GM19452 (cell line): ENCODE data around the gene CCDC181.
"Not testable (repeated sequence)": the region's sequence is repeated elsewhere in the genome, so short reads cannot be mapped to it uniquely, and the experiment has no call there.

Experiments used
- ATAC-seq: cut with Tn5 transposase; IDR thresholded peaks from one replicate; pipeline ENCODE4 v1.9.1; 2021; ENCODE audit not compliant: unreplicated experiment

CCDC181 gene

GRCh38 chr1:169427081-169427641, at the start of gene CCDC181:
TSS of gene CCDC181 (minus strand) at chr1:169427474. CDS start at chr1:169424927, 2,547 bp downstream.
- peak; percentile 61 for ATAC-seq

GRCh38 chr1:169475806-169476387, 48.6 kb upstream of the CCDC181 start:
- no peak for ATAC-seq

- ATAC-seq = no peak
Measured at GRCh38 chr1:169474302-169474995, 47.2 kb upstream of the CCDC181 start.

- no peak for ATAC-seq
Measured at GRCh38 chr1:169473347-169473746, 46.1 kb upstream of the CCDC181 start.

DNA sequence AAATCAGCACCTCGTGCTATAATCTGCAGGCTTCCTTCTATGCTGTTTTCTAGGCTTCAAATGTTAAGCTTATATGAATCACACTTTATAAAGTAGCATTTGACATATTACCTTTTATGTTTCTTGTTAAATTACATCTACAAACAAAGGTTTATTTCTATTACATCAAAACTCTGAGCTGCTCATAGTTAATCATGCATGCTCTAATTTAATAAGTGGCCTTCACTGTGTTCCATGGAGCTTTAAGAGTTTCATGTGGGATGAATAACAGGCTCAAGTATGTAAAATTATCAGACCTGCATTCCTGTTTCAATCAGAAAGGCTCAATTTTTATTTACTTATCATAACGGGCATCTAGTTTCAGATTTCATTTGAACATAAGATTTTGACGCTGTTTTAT, 45.5 kb upstream of the CCDC181 start:
- no peak for ATAC-seq

DNA sequence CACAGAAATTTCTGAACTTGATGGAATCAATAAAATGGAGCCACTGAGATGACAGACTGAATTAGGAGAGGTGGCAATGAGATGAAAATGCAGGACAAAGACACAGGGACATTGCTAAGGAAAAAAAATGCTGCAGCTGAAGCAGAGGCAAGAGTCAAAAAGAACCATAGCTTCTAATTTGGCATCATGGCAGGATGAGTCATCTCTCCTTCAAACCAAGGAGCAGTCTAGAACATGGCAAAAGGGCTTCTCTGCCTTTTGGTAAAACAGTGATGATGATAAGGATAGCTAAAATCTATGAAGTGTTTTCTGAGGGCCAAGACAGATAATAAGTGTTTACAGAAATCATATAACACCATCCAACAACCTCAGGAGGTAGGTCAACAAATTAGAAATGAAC, 41.7 kb upstream of the CCDC181 start:
- no peak for ATAC-seq

DNA sequence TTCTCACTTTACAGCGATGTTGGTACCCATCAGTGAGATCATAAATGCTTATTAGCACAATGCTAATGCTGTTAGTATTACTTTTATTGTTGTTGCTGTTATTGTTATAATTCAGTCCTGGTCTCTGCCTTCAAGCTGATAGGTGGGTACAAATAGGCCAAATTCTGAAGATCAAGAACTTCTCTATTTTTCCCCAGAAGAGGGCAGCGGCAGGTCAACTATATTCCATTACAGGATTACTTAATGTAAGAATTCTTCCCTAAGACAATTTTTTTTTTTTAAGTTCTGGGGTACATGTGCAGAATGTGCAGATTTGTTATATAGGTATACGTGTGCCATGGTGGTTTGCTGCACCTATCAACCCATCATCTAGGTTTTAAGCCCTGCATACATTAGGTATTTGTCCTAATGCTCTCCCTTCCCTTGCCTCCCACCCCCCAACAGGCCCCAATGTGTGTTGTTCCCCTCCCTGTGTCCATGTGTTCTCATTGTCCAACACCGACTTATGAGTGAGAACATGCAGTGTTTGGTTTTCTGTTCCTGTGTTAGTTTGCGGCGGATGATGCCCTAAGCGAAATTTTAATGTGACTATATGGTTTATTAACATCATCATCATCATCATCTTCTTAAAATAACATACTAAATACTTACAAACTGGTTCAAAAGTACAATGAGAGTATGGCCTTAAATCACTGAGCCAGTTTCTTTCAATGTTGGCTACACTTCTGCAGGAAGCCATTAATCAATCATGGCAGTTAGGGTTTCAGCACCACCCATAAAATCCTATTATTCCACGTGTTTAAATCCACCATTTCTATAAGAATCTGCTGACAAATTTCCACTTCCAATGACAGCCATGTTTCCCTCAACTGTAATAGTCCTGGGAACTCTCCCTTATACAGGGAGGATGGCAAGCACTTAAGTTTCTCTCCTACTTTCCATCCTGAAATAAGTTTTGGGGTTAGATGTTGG, 39.3 kb upstream of the CCDC181 start:
- ATAC-seq = no peak

DNA sequence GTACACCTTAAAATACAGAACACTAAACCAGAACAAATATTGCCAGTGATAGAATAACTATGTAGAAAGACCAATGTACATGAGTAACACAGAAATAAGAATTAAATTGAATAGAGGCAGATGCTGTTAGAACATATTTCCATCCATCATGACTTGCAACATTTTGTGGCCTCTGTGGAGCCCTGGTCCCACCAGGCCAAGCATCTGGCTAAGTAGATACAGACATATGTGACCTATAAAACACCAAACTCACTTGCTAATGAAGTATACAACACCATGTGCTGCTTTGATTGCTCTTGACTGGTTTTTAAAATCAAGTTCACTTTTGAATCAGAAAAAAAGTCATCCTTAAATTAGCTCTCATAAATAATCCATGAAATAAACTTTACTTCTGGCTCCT, 38.0 kb upstream of the CCDC181 start:
- no peak for ATAC-seq

- no peak for ATAC-seq
Measured at GRCh38 chr1:169462385-169462784, 35.1 kb upstream of the CCDC181 start.

DNA sequence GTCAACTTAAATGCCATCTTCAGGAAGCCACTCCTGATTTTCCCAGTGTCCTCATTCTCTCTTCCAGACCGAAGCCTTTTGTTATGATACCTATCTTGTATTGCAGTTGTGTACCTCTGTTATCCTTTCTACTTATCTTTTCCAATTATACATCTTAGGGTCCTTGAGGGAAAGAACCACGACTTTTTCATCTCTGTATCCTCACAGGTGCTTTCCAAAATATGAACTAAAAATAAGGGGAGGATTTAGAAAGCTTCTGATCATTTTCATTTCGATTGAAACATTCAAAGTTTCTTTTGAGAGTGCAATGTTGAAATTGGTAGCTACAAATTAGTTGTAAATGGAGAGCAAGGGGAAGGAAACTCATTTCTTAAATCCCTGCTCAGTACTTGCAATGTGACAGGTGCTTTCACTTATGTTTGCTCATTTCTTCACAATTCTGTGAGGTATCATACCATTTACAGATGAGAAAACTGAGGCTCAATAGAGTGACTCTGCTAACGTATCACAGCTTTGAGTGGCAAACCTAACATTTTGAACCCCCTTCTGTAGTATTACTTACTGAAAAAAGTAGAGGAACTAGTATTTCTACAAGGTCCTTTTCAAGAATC, 34.2 kb upstream of the CCDC181 start:
- no peak for ATAC-seq

DNA sequence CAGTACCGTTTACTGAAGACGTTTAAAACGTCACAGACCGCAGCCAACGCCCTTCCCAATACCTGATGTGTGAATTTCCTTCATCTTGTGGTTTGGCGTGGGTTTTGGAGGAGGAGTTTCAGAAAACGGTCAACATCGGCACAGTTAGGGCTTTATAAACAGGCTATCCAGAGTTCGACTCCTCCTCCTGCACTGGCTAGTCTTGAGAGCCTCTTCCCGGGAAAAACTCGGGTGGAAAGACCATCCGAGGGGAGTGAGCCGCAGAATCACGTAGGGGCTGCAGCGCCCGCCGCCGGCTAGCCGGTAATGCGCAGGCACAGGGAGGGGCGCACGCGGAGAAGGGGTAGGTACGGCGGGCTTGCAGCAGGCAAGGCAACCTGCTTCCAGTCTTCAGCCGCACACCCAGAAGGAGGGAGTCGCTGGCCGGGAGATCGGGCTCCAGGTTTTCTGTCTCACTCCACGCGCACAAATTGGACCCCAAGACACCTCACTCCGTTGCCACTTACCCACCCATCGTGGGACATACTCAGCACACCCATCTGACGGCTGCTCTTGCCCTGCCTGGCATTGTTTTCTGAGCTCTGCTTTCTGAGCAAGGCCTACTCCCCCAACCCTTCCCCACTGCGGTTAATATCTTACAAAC, 33.0 kb upstream of the CCDC181 start:
- ATAC-seq = no peak

- ATAC-seq = no peak
Measured at GRCh38 chr1:169457443-169457842, 30.2 kb upstream of the CCDC181 start.

DNA sequence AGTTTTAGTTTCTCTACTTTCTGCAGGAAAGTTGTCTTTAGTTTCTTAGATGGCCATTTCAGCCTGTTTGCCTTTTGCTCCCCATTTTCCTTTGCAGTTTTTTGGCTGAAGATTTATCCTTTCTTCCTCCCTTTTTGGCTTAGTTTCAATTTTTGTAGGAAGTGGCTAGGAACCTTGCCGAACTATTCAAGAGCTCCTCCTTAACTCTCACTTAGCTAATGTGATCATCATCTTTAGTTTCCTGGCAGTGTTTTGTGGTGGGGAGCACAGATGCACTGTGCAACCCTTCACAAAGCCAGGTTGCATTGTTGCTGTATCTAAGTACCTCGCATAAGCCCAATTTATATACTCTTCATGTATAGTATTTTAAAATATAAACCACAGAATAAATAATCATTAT, 28.8 kb upstream of the CCDC181 start:
- no peak for ATAC-seq

- no peak for ATAC-seq
Measured at GRCh38 chr1:169452921-169453320, 25.6 kb upstream of the CCDC181 start.

DNA sequence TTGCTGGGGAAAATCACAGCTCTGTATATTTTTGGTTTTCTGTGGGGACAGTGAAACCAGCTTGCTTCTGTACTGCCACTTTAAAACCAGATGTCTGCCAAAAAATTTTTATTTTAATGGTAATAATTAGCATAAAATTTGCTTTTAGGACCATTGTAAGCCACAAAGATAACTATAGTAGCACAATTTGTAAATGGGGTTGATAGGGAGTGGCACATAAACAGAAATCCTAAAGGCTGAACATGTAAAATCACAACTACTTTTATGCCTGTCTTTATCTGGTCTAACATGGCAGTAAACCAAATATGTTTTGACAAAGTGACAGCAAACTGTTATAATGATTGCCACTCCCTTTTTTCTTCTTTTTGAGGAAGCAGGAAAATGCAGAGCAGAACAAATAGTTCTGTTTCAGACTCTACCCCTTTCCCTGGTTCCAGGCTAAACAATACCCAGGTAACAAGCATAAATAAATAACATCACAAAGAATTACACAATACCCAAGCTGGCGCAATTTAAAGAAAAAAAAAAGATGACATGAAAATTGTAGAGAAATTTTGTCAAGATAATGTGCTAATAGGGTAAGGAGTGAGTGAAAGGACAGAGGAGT, 24.0 kb upstream of the CCDC181 start:
- ATAC-seq = no peak

- ATAC-seq = no peak
Measured at GRCh38 chr1:169443923-169444322, 16.6 kb upstream of the CCDC181 start.

GRCh38 chr1:169426174-169426705, 1.0 kb downstream of the CCDC181 start:
- ATAC-seq = no peak

DNA sequence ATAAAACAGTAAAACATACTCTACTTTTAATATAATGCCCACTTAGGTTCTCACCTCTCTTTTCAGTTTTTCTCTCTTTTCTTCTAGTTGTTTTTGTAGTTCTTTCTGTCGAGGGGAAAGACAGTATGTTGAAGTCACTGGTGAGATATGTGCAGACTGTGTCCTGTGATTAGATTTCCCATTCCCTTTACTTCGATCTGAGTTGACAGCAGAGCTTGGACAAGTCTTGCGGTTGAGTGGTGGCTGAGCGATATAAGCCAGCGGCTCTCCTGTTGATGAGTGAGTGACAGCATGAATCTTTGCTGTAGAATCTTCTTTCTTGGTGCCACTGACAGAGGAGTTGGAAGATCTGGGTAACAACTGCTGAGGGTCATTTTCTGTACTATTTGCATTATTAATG, 6.0 kb downstream of the CCDC181 start:
- ATAC-seq = no peak

DNA sequence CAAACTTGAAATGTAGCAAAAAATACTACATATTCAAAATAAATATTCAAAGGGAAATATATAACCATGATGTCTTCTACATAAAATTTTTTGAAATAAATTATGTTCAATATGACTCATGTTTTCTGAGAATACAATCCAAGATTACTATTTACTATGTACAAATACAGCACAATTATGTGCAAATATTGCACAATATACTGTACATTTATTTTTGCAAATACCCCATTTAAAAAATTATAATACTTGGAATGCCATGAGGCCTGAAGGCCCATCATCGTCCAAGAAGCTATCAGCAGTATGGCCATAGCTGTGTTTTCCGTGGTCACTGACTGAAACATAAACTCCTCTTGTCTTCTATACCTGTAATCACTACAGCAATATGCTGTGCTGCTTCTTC, 12.3 kb downstream of the CCDC181 start:
- ATAC-seq = no peak

DNA sequence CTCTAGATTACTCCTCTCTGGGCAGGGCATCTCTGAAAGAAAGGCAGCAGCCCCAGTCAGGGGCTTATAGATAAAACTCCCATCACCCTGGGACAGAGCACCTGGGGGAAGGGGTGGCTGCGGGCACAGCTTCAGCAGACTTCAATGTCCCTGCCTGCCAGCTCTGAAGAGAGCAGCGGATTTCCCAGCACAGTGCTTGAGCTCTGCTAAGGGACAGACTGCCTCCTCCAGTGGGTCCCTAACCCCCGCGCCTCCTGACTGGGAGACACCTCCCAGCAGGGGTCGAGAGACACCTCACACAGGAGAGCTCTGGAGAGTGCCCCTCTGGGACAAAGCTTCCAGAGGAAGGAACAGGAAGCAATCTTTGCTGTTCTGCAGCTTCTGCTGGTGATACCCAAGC, 18.9 kb downstream of the CCDC181 start:
- ATAC-seq = not testable (repeated sequence)
